Transverse colon (tissue), 4 donors: Measurements from ENCODE around the gene LYPD6B. TPM values are rescaled to one million over a fixed set of nuclear protein-coding genes. Genes with fewer than 3 reads are reported as not detected.

Source experiments
- DNase-seq: peaks from one replicate; pipeline ENCODE4 v3.0.0-alpha.2; 2019
- H3K27ac ChIP-seq, 4 donors: fragments of 200-600 bp; sonication (generic); 2 replicates each; pipeline ENCODE4 v1.5.1; 2016 to 2018; ENCODE audit warnings: inconsistent platforms in 4 of 4
- H3K27me3 ChIP-seq: fragments of 200-600 bp; sonication (generic); 2 replicates; pipeline ENCODE4 v1.5.1; 2017; ENCODE audit warnings: inconsistent platforms
- H3K36me3 ChIP-seq, 4 donors: fragments of 200-600 bp; sonication (generic); 2 replicates each; pipeline ENCODE4 v1.5.1; 2017 to 2019; ENCODE audit warnings: inconsistent platforms in 4 of 4
- H3K4me1 ChIP-seq, 4 donors: fragments of 200-600 bp; sonication (generic); 2 replicates each; pipeline ENCODE4 v1.5.1; 2017 to 2020; ENCODE audit warnings: inconsistent platforms in 4 of 4
- H3K4me3 ChIP-seq, 4 donors: fragments of 200-600 bp; sonication (generic); 1 replicate in 1 of 4; 2 replicates in 3 of 4; pipeline versions ENCODE4 v1.5.1 to v1.6.1; 2017 to 2019; ENCODE audit warnings: inconsistent platforms in 4 of 4
- H3K9me3 ChIP-seq, 2 donors: fragments of 200-600 bp; sonication (generic); 2 replicates each; pipeline ENCODE4 v1.5.1; 2017 to 2019; ENCODE audit warnings: inconsistent platforms in 2 of 2
- EP300 ChIP-seq: sonication (generic); formaldehyde crosslinking; IDR thresholded peaks from one replicate; pipeline ENCODE4 v1.6.1; 2017; ENCODE audit warnings: antibody characterized with exemption, low read depth
- POLR2A ChIP-seq: fragments of 450-650 bp; IDR thresholded peaks from one replicate; pipeline ENCODE4 v1.6.1; 2016; ENCODE audit warnings: antibody characterized with exemption, mild to moderate bottlenecking, moderate library complexity
- POLR2AphosphoS5 ChIP-seq, 3 donors: sonication (generic); formaldehyde crosslinking; IDR thresholded peaks; one replicate each; pipeline ENCODE4 v1.6.1; 2016; ENCODE audit warnings: antibody characterized with exemption in 3 of 3
- WGBS, 2 donors: methylation state at CpG; one replicate each; pipeline ENCODE4 v1.1.5; 2018; ENCODE audit warnings: low coverage in 1 of 2; 5-methylcytosine and 5-hydroxymethylcytosine counted together
- in situ Hi-C, 4 donors: fragments of 200-750 bp; cut with MboI; loops; one replicate each; pipeline versions ENCODE4 v1.15.0 to v1.15.1; 2017; ENCODE audit warnings: low sequenced_read_pairs in 3 of 4, low pct_ligation_motif_present in 1 of 4, low pct_unique_long_range_greater_than_20kb in 1 of 4
- intact Hi-C: fragments of 100-400 bp; cut with DNase I; formaldehyde crosslinking; loops from one replicate; pipeline ENCODE4 v1.15.1; 2023; ENCODE audit warnings: low total_unique reads
- total RNA-seq, 4 donors: library from RNA; depleted of rRNA; stranded (reverse); fragments of >200 nt; gene quantifications; one replicate each; pipeline ENCODE4 v1.1.0, GENCODE V29; 2016
- TF ChIP-seq, protein P1 (sequence below), 5 experiments: fragments of 200-600 bp in 3 of 5; fragments of 450-650 bp in 2 of 5; sonication (generic) in 3 of 5; IDR thresholded peaks; 1 replicate in 2 of 5; 2 replicates in 3 of 5; pipeline ENCODE4 v1.5.1; 2016 to 2017; ENCODE audit warnings: antibody characterized with exemption in 5 of 5, inconsistent platforms in 3 of 5, mild to moderate bottlenecking in 2 of 5, moderate library complexity in 1 of 5

Gene LYPD6B
- total RNA-seq, 4 donors from 2014 or later = 1.1 to 3.1 (median 2.6) TPM; not detected in 1

GRCh38 chr2:149056541-149057255 is 18.2 kb downstream of the LYPD6B start:
- intact Hi-C loops (no loop called here), in situ Hi-C loops (no loop called here)
- H3K4me1 ChIP-seq = peaks cover 0 to 5% (median 0%) of the 10 kb centered on the region in 4 donors
- no peaks in the 10 kb centered on the region for H3K27me3 ChIP-seq
- H3K27ac ChIP-seq = no peak overlapping the region
- H3K36me3 ChIP-seq = no peaks in the 10 kb centered on the region
- no peak overlapping the region for H3K4me3 ChIP-seq
- TF ChIP-seq POLR2A (no peak), EP300 (no peak), POLR2AphosphoS5 (IDR thresholded peaks at IDR 0.05) (no peak)
- TF ChIP-seq, protein P1, sequence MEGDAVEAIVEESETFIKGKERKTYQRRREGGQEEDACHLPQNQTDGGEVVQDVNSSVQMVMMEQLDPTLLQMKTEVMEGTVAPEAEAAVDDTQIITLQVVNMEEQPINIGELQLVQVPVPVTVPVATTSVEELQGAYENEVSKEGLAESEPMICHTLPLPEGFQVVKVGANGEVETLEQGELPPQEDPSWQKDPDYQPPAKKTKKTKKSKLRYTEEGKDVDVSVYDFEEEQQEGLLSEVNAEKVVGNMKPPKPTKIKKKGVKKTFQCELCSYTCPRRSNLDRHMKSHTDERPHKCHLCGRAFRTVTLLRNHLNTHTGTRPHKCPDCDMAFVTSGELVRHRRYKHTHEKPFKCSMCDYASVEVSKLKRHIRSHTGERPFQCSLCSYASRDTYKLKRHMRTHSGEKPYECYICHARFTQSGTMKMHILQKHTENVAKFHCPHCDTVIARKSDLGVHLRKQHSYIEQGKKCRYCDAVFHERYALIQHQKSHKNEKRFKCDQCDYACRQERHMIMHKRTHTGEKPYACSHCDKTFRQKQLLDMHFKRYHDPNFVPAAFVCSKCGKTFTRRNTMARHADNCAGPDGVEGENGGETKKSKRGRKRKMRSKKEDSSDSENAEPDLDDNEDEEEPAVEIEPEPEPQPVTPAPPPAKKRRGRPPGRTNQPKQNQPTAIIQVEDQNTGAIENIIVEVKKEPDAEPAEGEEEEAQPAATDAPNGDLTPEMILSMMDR (IDR thresholded peaks at IDR 0.05) = no peak
- WGBS, 2 donors = 72 to 75% methylated on average over 4 to 6 of the region's 6 CpGs
- DNase-seq = no peak
- no peaks in the 10 kb centered on the region for H3K9me3 ChIP-seq

- H3K27me3 ChIP-seq = no peaks in the 10 kb centered on the region
- H3K4me3 ChIP-seq = no peak overlapping the region
- no peaks in the 10 kb centered on the region for H3K36me3 ChIP-seq
- intact Hi-C loops = no loop called here
- H3K9me3 ChIP-seq = no peaks in the 10 kb centered on the region
- DNase-seq = no peak
- peaks cover 0 to 5% (median 0%) of the 10 kb centered on the region in 4 donors for H3K4me1 ChIP-seq
- WGBS, 2 donors = 21 to 33% methylated on average over 4 to 5 of the region's 5 CpGs
- H3K27ac ChIP-seq = no peak overlapping the region
- in situ Hi-C loops = no loop called here
- TF ChIP-seq POLR2AphosphoS5 (IDR thresholded peaks at IDR 0.05) = no peak
- TF ChIP-seq, protein P1 (IDR thresholded peaks at IDR 0.05) = no peak
- TF ChIP-seq EP300 = no peak
- no peak for TF ChIP-seq POLR2A
Observed at GRCh38 chr2:149057401-149057800, 18.9 kb downstream of the LYPD6B start.

GRCh38 chr2:149058936-149059335 is 20.4 kb downstream of the LYPD6B start:
- H3K4me1 ChIP-seq = peaks cover 0 to 11% (median 3%) of the 10 kb centered on the region in 4 donors
- TF ChIP-seq POLR2AphosphoS5 (IDR thresholded peaks at IDR 0.05) (no peak), POLR2A (no peak), EP300 (no peak)
- TF ChIP-seq, protein P1 (IDR thresholded peaks at IDR 0.05) = no peak
- no peaks in the 10 kb centered on the region for H3K36me3 ChIP-seq
- H3K4me3 ChIP-seq = no peak overlapping the region
- intact Hi-C loops (no loop called here), in situ Hi-C loops (no loop called here)
- WGBS, 2 donors = 86 to 89% methylated on average over 1 to 5 of the region's 5 CpGs
- H3K9me3 ChIP-seq = no peaks in the 10 kb centered on the region
- no peak for DNase-seq
- H3K27ac ChIP-seq = no peak overlapping the region
- no peaks in the 10 kb centered on the region for H3K27me3 ChIP-seq

DNA sequence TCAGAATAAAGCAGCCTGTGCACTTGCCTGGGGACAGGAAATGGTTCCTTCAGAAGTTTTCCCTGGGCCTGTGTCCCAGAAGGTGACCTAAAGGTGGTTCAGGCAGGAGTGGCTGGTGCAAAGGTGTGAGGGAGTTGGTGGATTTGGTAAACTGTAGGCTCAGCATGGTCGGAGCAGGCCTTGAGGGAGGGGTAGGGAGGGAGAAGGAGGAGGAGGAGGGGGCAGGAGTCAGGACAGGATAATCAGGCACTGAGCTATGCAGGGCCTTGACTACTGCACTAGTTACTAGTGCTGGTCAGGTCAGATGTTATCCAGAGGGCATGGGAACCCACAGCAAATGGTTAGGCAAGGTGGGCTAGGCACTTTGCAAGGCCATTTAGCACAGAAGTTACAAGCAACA is 21.3 kb downstream of the LYPD6B start:
- Histone ChIP-seq H3K4me1 (peaks cover 2 to 18% (median 9%) of the 10 kb centered on the region in 4 donors), H3K4me3 (no peak overlapping the region), H3K36me3 (no peaks in the 10 kb centered on the region), H3K27ac (no peak overlapping the region), H3K27me3 (no peaks in the 10 kb centered on the region), H3K9me3 (no peaks in the 10 kb centered on the region)
- WGBS, 2 donors = 63% methylated on average over 1 of the region's 1 CpG; no CpG with 5 or more reads in 1 of the 2 donors
- in situ Hi-C loops (no loop called here), intact Hi-C loops (no loop called here)
- TF ChIP-seq, protein P1 (IDR thresholded peaks at IDR 0.05) = no peak
- no peak for TF ChIP-seq EP300
- no peak for TF ChIP-seq POLR2AphosphoS5 (IDR thresholded peaks at IDR 0.05)
- no peak for TF ChIP-seq POLR2A
- DNase-seq = no peak
